GM18517 (cell line): ENCODE data around the gene IFT52.

Experiments used
- ATAC-seq: cut with Tn5 transposase; IDR thresholded peaks from one replicate; pipeline ENCODE4 v1.9.1; 2021; ENCODE audit warnings: mild to moderate bottlenecking, moderate library complexity; ENCODE audit not compliant: unreplicated experiment

Gene IFT52

GRCh38 chr20:43686820-43687219 lies 96.1 kb downstream of the IFT52 start:
- ATAC-seq: no peak

DNA sequence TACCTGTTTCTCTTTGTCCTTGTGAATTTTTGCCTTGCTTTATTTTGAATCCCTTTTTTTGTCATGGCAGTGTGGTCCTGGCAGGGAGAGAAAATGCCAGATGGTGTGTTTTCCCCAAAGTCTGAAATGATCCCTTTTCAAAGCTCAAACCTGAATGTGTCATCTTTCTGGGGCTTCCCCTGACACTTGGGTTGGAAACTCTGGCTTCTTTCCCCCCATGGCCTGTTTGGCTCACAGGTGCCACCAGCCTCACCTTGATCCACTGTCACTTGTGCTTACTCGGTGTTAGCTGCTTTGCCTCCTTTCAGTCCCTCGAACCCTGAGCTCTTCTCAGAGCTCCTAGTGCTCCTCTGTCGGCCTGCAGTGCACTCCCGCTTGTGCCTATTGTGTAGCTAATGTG lies 98.4 kb downstream of the IFT52 start:
- no peak for ATAC-seq

DNA sequence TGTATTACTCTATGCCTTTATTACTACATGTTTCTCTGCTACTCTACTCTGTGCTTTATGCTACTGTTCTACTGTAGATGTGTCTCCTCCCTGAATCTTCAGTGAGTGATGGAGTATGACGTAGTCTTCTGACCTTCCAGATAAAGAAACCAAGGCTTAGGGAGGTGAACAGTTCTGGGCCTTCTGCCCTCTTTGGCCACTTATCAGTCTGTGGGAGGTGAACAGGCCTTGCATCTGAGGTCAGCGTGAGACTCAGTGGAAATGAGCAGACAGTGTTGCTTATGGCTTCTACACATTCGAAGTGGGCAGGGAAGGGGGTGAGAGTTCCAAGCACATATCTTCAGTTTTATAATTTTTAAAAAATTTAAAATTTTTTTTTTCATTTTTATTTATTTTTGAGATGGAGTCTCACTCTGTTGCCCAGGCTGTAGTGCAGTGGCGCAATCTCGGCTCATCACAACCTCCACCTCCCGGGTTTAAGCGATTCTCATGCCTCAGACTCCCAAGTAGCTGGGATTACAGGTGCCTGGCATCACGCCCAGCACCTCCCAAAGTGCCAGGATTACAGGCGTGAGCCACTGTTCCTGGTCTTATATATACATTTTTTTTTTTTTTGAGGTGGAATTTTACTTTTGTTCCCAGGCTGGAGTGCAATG lies 100.3 kb downstream of the IFT52 start:
- ATAC-seq: no peak

DNA sequence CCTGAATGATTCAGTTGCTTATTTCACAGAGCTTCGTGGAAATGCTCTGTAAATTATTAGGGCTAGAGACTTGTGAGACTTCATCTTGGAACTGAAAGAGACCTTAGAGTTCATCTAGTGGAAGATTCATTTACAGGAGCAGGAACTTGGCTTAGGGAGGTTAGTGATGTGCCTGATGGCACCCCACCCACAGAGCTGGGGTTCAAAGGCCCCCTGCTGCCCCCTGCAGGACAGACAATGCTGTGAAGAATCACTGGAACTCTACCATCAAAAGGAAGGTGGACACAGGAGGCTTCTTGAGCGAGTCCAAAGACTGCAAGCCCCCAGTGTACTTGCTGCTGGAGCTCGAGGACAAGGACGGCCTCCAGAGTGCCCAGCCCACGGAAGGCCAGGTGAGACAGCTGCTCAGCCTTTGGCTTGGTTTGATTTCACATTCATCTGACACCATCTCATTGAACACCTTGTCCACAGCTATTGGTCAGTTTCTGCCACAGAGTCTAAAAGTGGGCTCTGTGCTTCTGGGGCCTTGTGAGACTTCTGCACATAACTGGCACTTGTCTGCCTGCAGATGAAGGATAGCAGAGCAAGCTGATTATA lies 101.3 kb downstream of the IFT52 start:
- ATAC-seq: no peak

GRCh38 chr20:43694763-43695162 lies 104.0 kb downstream of the IFT52 start:
- ATAC-seq: no peak

GRCh38 chr20:43695571-43695970 lies 104.8 kb downstream of the IFT52 start:
- no peak for ATAC-seq
